CD4-positive, alpha-beta T cell treated with Interleukin-17A for 1 hour (primary cell): ENCODE results near the gene SELPLG.
"Not testable (repeated sequence)": the region's sequence is repeated elsewhere in the genome, so short reads cannot be mapped to it uniquely, and the experiment has no call there.

Experiments used
- DNase-seq: peaks from one replicate; pipeline ENCODE4 v3.0.0-alpha.2; 2020

Gene SELPLG

DNA sequence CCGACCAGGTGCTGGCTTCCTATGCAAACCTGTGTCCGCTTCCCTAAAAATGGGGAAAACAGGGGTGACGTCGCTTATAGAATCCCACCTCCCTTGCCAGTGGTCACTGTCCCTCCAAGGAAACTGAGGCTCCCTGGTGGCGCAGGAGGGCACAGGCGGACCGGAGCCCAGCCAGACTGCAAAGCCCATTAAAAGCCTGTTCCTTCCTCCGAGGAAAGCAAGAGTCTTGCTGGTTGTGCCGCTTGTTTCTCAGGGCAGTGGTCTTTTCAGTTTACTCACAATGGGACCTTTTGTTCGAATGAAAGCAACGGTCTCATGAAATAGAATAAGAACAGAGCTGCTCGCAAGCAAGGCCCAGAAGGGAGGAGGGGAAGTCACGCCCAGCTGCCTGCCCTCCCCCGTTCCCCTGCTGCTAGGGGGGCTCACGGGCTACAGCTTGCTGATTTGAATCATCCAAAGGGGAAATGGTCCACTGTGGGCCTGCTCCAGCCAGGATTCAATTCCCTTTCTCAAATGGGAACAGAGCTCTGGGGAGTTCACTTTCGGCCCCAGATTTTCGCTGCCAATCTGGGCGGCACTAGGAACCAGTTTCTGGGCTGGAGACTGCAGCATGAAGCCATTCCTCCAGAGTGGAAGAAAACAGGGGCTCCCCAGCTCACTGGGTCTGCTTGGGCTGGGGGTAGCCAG, 4.6 kb upstream of the SELPLG start:
- DNase-seq = no peak

DNA sequence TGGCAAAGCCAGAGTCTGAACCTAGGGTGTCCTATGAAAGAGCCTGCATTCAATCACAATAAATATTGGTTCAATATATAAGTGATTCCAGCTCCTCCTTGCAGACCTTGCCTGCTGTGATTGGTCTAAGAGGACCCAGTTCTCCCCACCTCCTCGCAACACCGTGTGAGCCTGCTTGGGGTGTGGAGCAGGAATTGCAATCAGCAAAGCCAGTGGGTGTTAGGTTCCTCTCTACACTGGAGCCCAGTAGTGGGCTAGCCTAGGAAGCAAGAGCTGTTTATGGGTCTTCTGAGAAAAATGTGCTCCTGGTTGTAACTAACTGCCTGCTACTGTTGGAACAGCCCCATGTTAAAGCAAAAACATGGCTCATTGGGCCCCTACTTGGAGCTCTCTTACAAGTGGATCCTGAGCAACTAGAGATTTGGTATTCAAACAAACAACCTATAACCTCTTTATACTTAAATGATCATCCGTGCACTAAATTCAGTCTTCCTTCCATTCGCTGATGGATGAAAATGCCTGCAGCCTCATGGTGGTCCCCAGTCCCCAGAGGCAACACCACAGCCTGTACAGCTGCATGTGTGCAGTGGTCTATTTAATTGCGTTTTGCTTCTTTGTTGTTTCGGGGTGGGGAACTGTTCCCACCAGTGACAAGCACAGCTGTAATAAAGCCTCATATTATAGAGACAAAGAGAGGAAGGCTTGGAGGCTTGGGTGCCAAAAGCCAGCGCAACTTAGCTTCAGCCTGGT, 3.7 kb upstream of the SELPLG start:
- DNase-seq = no peak

DNA sequence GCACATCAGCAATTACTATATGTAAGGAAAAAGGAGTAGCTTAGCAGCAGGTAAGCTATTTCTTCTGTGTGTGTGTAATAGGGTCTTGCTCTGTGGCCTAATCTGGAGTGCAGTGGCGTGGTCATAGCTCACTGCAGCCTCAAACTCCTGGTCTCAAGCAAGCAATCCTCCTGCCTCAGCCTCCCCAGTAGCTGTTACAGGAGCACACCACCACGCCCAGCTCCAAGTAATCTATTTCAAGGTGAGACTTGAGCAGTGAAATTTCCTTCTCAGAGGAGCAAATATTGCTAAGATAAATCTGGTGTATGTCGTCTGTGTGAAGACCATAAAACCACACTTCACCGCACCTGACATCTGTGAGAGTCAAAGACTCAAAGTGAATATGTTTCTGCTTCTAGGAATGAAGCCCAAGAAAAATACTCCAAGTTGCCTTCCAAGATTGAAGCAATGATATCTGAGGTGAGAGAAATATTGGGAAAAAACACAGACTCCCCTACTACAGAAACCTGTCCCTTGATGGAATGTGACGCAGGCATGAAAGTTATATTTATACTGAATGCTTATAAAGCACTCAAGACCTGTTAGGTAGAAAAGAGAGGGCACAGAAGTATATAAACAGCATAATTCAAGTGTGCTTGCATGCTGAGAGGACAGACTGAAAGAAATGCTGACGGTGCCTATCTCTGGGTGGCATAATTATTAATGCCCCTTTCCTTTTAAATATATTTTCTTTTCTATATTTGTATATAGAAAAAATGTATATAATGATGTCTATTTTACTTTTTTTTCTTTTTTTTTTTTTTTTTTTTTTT, 2.5 kb upstream of the SELPLG start:
- no peak for DNase-seq

DNA sequence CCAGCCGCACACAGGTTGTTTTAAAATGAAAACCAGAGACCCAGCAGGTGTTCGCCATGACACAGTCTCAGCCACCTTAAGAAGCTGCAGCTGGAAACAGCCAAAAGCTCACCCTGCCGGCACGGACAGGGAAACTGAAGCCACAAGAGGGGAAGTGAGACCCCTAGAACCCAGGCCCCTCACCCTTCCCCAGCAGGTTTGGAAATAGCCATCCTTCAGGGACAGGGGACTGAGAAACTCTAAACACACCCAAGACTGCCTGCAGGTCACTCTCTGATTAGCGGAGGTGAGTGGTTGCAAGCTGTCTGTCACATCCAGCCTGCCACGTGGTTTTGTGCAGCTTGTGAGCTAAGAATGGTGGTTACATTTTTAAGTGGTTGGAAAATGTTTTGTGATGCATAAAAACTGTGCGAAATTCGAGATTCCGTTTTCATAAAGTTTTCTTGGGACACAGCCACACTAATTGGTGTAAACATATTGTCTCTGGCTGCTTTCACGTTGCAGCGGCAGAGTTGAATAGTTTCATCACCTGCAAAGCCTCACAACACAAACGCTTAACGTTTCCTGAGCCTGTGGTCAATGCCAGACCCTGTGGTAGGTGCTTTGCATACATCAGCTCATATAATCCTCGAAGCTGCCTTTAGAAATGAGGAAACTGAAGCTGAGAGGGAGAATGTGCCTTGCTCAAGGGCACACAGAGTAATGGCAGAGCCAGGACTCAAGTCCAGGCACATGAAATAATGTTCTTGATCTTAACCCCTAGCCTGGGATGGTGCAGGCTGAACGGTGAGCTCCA, 1.7 kb upstream of the SELPLG start:
- DNase-seq = peak; percentile 57

DNA sequence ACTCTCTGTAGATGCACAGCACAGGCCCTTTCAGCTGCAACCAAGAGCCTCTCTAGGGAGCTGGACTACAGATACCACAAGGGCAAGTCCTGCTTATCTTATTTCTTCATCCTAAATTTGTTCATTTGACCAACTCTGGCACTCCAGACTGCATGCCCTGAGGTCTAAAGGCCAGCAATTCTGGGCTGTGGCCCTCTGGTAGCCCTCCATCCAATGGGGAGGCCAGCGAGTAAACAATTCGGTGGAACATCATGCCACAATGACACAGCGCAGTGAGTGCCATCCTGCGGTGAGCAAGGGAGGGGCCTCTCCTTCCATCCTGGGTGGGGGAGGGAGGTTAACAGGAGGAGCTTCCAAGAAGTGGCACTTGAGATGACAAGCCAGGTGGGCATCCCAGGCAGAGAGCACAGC, 652 bp upstream of the SELPLG start:
- peak; percentile 68 for DNase-seq

DNA sequence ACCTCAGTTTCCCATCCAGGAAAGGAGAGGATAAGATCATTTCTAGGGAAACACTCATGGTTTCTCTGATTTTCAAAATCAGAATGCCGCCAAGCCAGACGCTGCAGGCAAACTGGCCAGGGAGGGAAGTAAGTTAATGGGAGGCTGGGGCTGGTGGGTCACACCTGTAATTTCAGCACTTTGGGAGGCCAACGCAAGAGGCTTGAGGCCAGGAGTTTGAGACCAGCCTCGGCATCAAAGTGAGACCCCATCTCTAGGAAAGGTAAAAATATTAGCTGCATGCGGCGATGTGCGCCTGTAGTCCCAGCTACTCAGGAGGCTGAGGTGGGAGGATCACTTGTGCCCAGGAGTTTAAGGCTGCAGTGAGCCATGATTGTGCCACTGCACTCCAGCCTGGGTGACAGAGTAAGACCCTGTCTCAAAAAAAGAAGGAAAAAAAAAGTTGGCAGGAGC, 587 bp downstream of the SELPLG start:
- no peak for DNase-seq

DNA sequence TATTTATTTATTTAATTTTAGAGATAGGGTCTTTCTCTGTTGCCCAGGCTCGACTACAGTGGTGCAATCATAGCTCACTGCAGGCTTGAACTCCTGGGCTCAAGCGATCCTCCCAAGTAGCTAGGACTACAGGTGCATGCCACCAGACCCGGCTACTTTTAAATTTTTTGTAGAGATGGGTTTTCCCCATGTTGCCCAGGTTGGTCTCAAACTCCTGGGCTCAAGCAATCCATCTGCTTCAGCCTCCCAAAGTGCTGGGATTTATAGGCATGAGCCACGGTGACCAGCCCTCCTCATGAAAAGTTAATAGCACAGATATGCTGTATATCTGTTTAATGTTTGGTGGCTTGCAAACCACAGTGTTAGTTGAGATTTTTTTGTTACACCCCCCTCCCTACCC, 2.4 kb downstream of the SELPLG start:
- not testable (repeated sequence) for DNase-seq

DNA sequence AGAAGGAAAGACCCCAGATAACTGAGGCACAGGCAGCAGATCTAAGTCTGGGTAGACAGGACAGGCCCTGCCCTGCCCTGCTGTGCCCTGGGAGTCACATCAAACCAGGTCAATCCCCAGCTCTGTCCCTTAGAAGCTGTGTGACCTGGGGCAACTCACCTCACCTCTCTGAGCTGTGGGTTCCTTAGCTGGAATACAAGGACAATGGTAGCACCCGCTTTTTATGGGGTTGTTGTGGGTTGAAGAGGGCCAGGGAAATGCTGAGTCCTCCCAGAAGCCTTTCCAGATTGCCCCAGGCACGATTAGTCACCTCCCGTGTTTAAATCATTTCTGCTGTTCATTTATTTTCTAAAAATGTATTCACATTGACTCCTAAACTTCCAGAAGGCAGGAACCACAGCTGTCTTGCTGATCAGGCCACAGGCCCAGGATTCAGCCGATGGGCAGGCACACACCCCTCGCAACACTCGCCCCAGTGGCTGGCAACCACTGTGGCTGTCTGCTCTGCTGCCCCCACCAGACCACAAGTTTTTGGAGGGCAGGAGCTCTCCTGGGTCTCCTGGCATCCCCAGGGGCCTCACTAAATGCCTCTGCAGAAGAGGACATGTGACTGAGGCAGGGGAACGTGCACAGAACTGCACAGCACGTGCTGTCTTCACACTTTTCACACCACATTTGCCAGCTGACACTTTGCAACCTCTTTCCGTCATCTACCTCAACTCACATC, 3.0 kb downstream of the SELPLG start:
- DNase-seq = peak; percentile 54

DNA sequence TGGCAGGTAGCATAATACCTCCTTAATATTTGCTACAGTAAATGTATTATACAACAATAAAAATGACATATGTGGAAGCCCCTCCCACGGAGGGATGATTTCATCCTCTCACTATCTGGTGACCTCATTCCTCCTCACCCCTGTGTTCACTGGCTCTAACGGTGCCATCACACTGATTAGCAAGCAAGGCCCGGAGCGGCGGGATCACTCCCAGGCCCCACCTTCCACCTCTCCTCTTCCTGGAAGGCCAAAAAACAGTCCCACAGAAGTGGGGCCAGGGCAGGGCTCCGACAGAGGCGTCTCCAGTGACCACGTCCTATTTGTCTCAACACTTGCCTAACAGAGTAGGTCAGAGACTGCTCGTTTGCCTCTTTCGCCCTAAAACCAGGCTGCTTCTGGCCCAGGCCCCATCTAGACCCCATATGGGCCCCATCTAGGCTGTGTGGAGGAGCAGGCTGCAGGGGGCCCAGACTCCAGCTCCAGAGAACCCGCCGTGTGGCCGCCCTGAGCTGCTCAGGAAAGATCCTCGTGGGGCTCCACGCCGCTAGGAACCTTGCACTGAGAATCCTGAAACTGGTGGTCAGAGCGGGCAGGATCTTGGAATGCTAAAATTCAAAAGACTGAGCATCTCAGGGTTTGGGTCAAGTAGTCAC, 3.7 kb downstream of the SELPLG start:
- DNase-seq = peak; percentile 82

DNA sequence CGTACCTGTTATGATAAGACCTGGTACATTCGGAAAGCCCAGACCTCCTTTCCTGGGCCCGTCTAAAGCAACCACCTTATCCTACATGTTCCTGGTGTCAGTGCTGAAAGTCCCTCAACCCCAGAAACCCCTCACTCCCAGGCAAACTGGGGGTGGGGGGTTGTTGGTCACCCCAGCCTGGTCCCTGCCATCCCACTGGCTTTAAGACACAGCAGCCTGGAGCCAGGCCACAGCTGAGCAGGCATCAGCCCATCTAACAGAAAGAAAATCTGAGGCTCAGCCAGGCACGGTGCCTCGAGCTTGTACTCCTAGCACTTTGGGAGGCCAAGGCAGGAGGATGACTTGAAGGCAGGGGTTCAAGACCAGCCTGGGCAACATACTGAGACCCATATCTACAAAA, 4.5 kb downstream of the SELPLG start:
- DNase-seq = no peak

DNA sequence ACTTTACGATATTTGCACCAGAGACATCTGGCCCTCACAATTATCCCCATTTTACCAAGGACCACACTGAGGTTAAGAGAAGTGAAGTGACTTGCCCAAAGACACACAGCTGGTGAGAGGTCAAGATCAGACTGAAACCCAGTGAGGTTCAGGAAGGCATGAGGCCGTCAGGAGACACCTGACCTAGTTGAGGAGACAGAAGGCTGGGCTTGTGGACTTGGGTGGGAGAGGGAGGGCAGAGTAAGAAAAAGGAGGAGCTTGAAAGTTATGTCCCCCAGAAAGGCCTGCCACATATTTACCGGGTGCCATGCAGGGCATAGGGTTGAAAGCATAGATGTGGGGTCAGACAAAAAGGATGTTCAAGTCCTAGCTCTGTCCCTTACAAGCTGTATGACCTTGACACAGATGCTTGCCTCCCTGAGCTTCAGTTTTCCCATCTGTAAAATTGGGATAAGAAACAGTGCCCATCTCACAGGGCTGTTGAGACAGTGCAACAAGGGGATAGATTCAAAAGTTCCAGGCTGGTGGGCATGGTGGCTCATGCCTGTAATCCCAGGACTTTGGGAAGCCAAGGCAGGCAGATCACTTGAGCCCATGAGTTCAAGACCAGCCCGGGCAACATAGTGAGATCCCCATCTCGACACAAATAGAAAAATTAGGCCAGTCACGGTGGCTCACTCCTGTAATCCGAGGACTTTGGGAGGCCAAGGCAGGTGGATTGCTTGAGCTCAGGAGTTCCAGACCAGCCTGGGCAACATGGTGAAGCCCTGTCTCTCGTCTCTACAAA, 6.4 kb downstream of the SELPLG start:
- no peak for DNase-seq

DNA sequence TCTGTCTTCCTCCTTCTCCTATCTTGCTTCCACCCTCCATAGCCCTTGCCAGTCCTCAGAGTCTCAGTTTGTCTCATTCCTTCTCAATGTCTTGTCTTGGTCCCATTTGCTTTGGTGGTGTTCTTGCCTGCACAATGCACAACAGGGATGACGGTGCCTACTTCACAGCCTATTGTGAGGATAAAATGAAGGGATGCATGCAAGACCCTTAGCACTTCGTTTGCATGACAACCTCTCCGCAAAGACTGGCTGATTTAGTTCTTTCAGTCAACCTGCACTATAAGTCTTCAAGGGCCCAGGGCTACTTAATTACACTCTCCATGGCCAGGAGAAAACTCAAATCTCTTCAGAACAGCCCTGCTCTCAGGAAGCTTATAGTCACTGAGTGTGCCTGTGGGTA, 8.5 kb downstream of the SELPLG start:
- DNase-seq = no peak

DNA sequence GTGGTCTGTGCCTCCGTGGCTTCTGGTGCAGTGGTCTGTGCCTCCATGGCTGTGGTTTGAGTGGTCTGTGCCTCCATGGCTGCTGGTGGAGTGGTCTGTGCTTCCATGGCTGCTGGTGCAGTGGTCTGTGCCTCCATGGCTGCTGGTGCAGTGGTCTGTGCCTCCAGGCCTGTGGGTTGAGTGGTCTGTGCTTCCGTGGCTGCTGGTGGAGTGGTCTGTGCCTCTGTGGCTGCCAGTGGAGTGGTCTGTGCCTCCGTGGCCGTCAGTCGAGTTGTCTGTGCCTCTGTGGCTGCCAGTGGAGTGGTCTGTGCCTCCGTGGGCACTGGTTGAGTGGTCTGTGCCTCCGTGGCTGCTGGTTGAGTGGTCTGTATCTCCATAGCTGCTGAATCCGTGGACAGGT, 10.1 kb downstream of the SELPLG start:
- no peak for DNase-seq

DNA sequence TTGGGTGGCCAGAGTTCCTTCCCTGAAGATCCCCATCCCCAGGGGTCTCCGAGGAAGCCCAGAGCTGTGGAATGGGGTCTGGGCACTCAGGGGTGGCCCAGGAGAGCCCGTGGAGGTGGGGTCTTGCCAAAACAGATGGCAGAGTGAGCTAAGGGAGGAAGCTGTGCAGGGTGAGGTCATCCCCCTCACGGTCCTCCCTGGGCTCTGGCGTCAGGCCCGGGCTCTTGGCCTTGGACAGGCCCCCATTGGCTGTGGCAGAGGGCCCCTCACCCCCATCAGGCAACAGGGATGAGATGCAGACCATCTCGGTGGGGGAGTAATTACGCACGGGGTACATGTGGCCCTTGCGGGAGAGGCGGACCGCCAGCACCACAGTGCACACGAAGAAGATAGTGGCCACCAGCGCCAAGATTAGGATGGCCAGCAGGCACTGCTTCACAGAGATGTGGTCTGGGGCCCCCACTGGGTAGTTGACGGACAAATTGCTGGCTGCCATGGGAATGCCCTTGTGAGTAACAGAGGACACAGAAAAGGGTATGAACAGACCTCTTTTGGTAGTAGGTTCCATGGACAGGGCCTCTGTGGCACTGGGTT, 10.7 kb downstream of the SELPLG start:
- DNase-seq = no peak

DNA sequence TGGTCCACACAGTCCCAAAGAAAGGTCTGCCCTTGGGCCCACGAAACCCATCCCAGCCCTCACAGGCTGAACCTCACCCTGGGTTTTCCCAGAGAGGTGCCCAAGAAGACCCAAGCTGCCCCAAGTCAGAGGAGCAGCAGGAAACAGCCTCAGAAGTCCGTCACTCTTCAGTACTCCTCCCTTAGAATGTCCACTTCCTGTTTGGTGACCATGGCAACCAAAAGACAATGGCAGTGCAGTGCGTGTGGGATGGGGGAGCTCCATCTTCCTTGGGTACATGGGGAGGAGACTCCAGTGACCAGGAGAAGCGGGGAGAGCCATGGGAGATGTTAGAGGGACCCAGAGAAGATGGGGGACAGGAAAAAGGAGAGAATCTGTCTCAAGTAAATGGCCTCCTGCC, 11.3 kb downstream of the SELPLG start:
- DNase-seq = peak; percentile 63

DNA sequence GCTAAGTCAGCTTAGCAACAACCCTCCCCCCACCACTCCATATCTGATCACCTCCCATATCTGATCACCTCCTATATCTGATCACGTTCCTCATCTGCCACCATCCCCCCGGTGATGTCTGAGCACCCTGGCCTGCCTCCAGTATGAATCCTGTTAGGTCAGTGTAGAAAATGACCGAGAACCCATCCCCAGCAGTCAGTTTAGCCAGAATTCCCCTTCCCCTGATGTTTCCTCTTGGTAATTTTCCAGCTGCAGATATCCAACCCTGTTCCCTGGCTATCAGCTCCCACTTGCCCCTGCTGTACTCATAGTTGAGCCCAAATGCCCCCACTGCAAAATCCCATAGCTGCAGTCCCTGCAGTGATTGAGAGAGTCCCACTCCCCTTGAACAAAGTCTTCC, 12.5 kb downstream of the SELPLG start:
- DNase-seq = no peak

DNA sequence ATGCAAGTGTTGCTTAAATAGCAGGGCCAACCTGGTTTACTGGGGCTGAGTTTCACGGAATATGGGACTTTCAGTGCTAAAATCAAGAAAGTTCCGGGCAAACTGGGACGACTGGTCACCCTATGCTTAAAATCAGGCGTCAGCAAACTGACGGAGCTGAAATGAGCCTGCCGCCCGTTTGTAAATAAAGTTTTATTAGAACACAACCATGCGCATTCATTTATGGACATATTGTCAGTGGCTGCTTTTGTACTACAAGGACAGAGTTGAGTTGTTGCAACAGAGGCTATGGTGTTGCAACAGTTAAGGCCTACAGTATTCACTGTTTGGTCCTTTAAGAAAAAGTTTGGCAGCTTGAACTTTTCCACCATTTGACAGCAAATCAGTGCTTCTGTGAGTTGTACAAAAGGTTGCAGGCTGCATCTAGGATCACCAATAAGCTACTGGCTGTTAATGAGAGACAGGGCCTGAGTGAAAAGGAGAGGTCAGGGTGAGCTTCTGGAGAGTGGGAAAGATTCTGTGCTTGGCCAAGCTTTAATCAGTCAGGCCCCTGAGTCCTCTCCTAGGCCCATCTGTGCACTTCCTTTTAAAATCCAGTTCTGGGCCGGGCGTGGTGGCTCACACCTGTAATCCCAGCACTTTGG, 13.3 kb downstream of the SELPLG start:
- no peak for DNase-seq

DNA sequence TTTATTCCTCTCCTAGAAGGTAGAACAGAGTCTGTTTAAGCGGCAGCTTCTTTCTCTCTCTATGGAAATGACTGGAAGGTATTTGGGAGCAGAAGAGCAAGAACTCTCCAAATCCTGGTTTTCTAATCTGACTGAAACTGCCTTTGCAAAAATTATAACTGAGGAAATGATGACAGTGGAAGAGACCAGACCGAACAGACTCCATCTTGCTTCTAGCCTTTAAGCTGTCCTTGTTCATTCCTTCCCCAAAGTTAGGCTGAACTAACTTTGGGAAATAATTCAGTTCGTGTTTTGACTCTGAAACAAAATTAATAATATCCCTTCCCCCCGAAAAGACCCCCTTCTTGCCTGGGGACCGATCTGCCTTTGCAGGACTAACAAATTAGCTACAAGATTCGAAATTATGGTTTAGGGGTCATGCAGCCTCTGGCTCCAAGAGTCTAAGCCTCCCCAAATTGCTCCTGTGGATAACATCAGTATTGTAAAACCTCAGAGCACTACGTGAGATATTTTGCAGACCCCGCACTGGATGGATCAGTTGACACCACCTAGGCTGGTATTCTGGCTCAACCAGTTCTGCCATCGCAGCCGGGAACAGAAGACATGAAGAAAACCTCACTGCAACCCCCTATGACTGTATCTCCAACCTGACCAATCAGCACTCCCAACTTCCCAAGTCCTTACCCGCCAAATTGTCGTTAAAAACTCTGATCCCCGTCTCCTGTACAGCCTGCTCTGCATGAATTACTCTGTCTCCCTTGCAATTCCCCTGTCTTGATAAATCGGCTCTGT, 14.1 kb downstream of the SELPLG start:
- DNase-seq = no peak

DNA sequence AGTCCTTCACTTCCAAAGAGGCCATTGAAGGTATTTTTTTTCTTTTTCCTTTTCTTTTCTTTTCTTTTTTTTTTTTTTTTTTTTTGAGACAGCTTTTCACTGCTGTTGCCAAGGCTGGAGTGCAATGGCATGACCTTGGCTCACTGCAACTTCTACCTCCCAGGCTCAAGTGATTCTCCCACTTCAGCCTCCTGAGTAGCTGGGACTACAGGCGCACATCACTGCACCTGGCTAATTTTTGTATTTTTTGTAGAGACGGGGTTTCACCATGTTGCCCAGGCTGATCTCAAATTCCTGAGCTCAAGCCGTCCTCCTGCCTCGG, 14.8 kb downstream of the SELPLG start:
- not testable (repeated sequence) for DNase-seq
